DMS 273 treated with DMSO at 0.1 percent for 48 hours (cell line): ENCODE data around the gene SLC47A2.
"Not testable (repeated sequence)": the region's sequence is repeated elsewhere in the genome, so short reads cannot be mapped to it uniquely, and the experiment has no call there.

ENCODE experiments used
- DNase-seq: peaks from one replicate; lab custom pipeline; 2025; lab: John Stamatoyannopoulos, UW

The SLC47A2 gene

GRCh38 chr17:19669680-19670079 lies 46.7 kb downstream of the SLC47A2 start:
- not testable (repeated sequence) for DNase-seq

- no peak for DNase-seq
Measured at GRCh38 chr17:19664821-19665181, 51.6 kb downstream of the SLC47A2 start.

GRCh38 chr17:19664136-19664820 lies 52.1 kb downstream of the SLC47A2 start:
- DNase-seq = no peak

GRCh38 chr17:19663097-19663496 lies 53.3 kb downstream of the SLC47A2 start:
- no peak for DNase-seq

GRCh38 chr17:19661121-19661520 lies 55.3 kb downstream of the SLC47A2 start:
- no peak for DNase-seq

- no peak for DNase-seq
Measured at GRCh38 chr17:19660219-19660870, 56.0 kb downstream of the SLC47A2 start.

GRCh38 chr17:19659366-19660177 lies 56.8 kb downstream of the SLC47A2 start:
- no peak for DNase-seq

- DNase-seq = no peak
Measured at GRCh38 chr17:19656851-19657581, 59.4 kb downstream of the SLC47A2 start.

GRCh38 chr17:19656336-19656735 lies 60.0 kb downstream of the SLC47A2 start:
- DNase-seq = no peak

GRCh38 chr17:19654896-19655295 lies 61.5 kb downstream of the SLC47A2 start:
- DNase-seq = no peak

- no peak for DNase-seq
Measured at GRCh38 chr17:19654342-19654886, 62.0 kb downstream of the SLC47A2 start.

GRCh38 chr17:19652595-19652994 lies 63.8 kb downstream of the SLC47A2 start:
- DNase-seq = no peak

GRCh38 chr17:19651451-19652238 lies 64.7 kb downstream of the SLC47A2 start:
- no peak for DNase-seq

GRCh38 chr17:19650826-19651225 lies 65.6 kb downstream of the SLC47A2 start:
- no peak for DNase-seq

GRCh38 chr17:19649274-19649541 lies 67.2 kb downstream of the SLC47A2 start:
- DNase-seq = no peak

GRCh38 chr17:19648475-19649273 lies 67.7 kb downstream of the SLC47A2 start, which contains the start of gene ALDH3A2:
ALDH3A2 (plus strand) TSS chr17:19648751; CDS start chr17:19648972, 221 bp downstream.
- peak; percentile 81 for DNase-seq

GRCh38 chr17:19647697-19648474 lies 68.5 kb downstream of the SLC47A2 start:
- DNase-seq = peak; percentile 25

GRCh38 chr17:19646788-19647696 lies 69.3 kb downstream of the SLC47A2 start:
- no peak for DNase-seq
